ENCODE measurements around the gene PTPRO. TPM values are rescaled to one million over a fixed set of nuclear protein-coding genes. Genes with fewer than 3 reads are reported as not detected.

PTPRO gene
- total and polyA plus RNA-seq, 4 donors = 0.31 to 3.3 (median 1.1) TPM

DNA sequence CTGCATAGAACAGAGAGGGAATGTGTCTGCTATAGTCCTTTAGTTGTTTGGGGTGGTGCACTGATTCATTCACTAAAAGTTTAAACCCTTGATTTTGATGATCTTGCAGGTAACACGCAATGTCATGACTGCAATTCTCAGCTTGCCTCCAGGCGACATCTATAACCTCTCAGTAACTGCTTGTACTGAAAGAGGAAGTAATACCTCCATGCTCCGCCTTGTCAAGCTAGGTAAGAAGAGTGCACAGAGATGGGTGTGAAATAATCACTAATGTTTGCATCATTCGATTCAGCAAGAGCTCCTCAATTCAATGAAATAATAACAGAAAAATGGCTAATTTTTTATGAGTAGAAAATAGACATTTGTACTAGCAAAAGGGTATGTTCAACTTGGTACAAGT, 203.7 kb downstream of the PTPRO start:
- Histone ChIP-seq H3K36me3 (ENCODE audit: control insufficient read depth in 4 of 4, insufficient read depth in 3 of 4, low read depth in 1 of 4, low read length in 3 of 4) (no peaks in the 10 kb centered on the region), H3K4me1 (ENCODE audit: control insufficient read depth in 4 of 4, insufficient read depth in 4 of 4, low read length in 3 of 4) (no peaks in the 10 kb centered on the region), H3K4me3 (ENCODE audit: low read depth in 1 of 3, low read length in 3 of 3) (no peak overlapping the region), H3K27ac (ENCODE audit: low read depth in 1 of 2, low read length in 2 of 2) (no peak overlapping the region), H3K9ac (ENCODE audit: low read depth in 1 of 2, low read length in 2 of 2) (no peak overlapping the region), H3K9me3 (ENCODE audit: control insufficient read depth in 4 of 4, low read length in 3 of 4) (peaks cover 0 to 4% (median under 1%) of the 10 kb centered on the region in 4 donors), H3K27me3 (ENCODE audit: control insufficient read depth in 4 of 4, insufficient read depth in 4 of 4, low read length in 3 of 4) (no peaks in the 10 kb centered on the region)
- DNase-seq (ENCODE audit: low spot score) = no peak
- 85% methylated on average over 4 of the region's 4 CpGs for WGBS
- no peak for TF ChIP-seq NR2F2 (IDR thresholded peaks at IDR 0.05)
- TF ChIP-seq, protein P1, sequence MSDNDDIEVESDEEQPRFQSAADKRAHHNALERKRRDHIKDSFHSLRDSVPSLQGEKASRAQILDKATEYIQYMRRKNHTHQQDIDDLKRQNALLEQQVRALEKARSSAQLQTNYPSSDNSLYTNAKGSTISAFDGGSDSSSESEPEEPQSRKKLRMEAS (IDR thresholded peaks at IDR 0.05) = no peak
- TF ChIP-seq, protein P2, sequence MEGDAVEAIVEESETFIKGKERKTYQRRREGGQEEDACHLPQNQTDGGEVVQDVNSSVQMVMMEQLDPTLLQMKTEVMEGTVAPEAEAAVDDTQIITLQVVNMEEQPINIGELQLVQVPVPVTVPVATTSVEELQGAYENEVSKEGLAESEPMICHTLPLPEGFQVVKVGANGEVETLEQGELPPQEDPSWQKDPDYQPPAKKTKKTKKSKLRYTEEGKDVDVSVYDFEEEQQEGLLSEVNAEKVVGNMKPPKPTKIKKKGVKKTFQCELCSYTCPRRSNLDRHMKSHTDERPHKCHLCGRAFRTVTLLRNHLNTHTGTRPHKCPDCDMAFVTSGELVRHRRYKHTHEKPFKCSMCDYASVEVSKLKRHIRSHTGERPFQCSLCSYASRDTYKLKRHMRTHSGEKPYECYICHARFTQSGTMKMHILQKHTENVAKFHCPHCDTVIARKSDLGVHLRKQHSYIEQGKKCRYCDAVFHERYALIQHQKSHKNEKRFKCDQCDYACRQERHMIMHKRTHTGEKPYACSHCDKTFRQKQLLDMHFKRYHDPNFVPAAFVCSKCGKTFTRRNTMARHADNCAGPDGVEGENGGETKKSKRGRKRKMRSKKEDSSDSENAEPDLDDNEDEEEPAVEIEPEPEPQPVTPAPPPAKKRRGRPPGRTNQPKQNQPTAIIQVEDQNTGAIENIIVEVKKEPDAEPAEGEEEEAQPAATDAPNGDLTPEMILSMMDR (IDR thresholded peaks at IDR 0.05; ENCODE audit: low read depth, low read length, missing input control) = no peak
- TF ChIP-seq RXRA (IDR thresholded peaks at IDR 0.05) = no peak
- no peak for TF ChIP-seq YY1 (IDR thresholded peaks at IDR 0.05)
- TF ChIP-seq HNF4G (IDR thresholded peaks at IDR 0.05) = no peak
- TF ChIP-seq FOXA2 (IDR thresholded peaks at IDR 0.05) = no peak
- TF ChIP-seq RAD21 (IDR thresholded peaks at IDR 0.05) = no peak
- no peak for TF ChIP-seq TAF1 (conservative IDR thresholded peaks at IDR 0.05)
- TF ChIP-seq, protein P3, sequence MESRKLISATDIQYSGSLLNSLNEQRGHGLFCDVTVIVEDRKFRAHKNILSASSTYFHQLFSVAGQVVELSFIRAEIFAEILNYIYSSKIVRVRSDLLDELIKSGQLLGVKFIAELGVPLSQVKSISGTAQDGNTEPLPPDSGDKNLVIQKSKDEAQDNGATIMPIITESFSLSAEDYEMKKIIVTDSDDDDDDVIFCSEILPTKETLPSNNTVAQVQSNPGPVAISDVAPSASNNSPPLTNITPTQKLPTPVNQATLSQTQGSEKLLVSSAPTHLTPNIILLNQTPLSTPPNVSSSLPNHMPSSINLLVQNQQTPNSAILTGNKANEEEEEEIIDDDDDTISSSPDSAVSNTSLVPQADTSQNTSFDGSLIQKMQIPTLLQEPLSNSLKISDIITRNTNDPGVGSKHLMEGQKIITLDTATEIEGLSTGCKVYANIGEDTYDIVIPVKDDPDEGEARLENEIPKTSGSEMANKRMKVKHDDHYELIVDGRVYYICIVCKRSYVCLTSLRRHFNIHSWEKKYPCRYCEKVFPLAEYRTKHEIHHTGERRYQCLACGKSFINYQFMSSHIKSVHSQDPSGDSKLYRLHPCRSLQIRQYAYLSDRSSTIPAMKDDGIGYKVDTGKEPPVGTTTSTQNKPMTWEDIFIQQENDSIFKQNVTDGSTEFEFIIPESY (IDR thresholded peaks at IDR 0.05) = no peak
- TF ChIP-seq JUND (IDR thresholded peaks at IDR 0.05) = no peak
- TF ChIP-seq, protein P4, sequence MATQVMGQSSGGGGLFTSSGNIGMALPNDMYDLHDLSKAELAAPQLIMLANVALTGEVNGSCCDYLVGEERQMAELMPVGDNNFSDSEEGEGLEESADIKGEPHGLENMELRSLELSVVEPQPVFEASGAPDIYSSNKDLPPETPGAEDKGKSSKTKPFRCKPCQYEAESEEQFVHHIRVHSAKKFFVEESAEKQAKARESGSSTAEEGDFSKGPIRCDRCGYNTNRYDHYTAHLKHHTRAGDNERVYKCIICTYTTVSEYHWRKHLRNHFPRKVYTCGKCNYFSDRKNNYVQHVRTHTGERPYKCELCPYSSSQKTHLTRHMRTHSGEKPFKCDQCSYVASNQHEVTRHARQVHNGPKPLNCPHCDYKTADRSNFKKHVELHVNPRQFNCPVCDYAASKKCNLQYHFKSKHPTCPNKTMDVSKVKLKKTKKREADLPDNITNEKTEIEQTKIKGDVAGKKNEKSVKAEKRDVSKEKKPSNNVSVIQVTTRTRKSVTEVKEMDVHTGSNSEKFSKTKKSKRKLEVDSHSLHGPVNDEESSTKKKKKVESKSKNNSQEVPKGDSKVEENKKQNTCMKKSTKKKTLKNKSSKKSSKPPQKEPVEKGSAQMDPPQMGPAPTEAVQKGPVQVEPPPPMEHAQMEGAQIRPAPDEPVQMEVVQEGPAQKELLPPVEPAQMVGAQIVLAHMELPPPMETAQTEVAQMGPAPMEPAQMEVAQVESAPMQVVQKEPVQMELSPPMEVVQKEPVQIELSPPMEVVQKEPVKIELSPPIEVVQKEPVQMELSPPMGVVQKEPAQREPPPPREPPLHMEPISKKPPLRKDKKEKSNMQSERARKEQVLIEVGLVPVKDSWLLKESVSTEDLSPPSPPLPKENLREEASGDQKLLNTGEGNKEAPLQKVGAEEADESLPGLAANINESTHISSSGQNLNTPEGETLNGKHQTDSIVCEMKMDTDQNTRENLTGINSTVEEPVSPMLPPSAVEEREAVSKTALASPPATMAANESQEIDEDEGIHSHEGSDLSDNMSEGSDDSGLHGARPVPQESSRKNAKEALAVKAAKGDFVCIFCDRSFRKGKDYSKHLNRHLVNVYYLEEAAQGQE (IDR thresholded peaks at IDR 0.05) = no peak
- TF ChIP-seq HNF4A (conservative IDR thresholded peaks at IDR 0.05) = no peak
- no peak for TF ChIP-seq SP1 (IDR thresholded peaks at IDR 0.05)
- no peak for TF ChIP-seq EGR1 (IDR thresholded peaks at IDR 0.05; ENCODE audit: low read depth in 2 of 2)
- no peak for TF ChIP-seq FOXA1 (IDR thresholded peaks at IDR 0.05)

Measured in liver (tissue), 9 donors.